H1 (cell line): ENCODE results near the gene HERC4. TPM values are rescaled to one million over a fixed set of nuclear protein-coding genes. Genes with fewer than 3 reads are reported as not detected.

Experiments
- CTCF ChIA-PET: fragments of 300-600 bp; sonication (Branson Sonifier 250); formaldehyde crosslinking; loops from one replicate; lab custom pipeline; 2021; ENCODE audit not compliant: partially characterized antibody; lab: Charles Lee
- POLR2A ChIA-PET: fragments of 300-600 bp; sonication (Branson Sonifier 250); formaldehyde crosslinking; loops from one replicate; lab custom pipeline; 2021; ENCODE audit warnings: inconsistent platforms; ENCODE audit not compliant: partially characterized antibody; lab: Charles Lee
- DNase-seq, 2 experiments: peaks; one replicate each; pipeline versions ENCODE4 v3.0.0 to v3.0.0-alpha.2; 2010 to 2022; ENCODE audit warnings: low spot score in 2 of 2, low read depth in 1 of 2, mixed read lengths in 1 of 2
- FAIRE-seq: peaks from 2 replicates; lab custom pipeline; 2011; peaks lifted over from hg19 to GRCh38; lab: Jason Lieb, UNC
- H2AFZ ChIP-seq: 2 replicates; pipeline ENCODE4 v1.8.1; 2012; ENCODE audit warnings: low read length, inconsistent platforms
- H2AK5ac ChIP-seq: 2 replicates; pipeline ENCODE4 v1.6.1; 2013; ENCODE audit warnings: low read depth, low read length
- H2BK120ac ChIP-seq: replicated peaks from 2 replicates; pipeline ENCODE3; 2013; ENCODE audit warnings: low read depth, low read length, inconsistent platforms
- H2BK12ac ChIP-seq: 2 replicates; pipeline ENCODE4 v1.6.1; 2013; ENCODE audit warnings: low read depth, low read length
- H2BK15ac ChIP-seq: 2 replicates; pipeline ENCODE4 v1.6.1; 2013; ENCODE audit warnings: low read length
- H2BK20ac ChIP-seq: 2 replicates; pipeline ENCODE4 v1.6.1; 2013; ENCODE audit warnings: low read length
- H2BK5ac ChIP-seq: 2 replicates; pipeline ENCODE4 v1.6.1; 2013; ENCODE audit warnings: low read depth, low read length
- H3K14ac ChIP-seq: 2 replicates; pipeline ENCODE4 v1.6.1; 2013; ENCODE audit warnings: inconsistent platforms; ENCODE audit not compliant: insufficient read length
- H3K18ac ChIP-seq: 2 replicates; pipeline ENCODE4 v1.6.1; 2013; ENCODE audit warnings: low read length; ENCODE audit errors: extremely low read depth
- H3K23ac ChIP-seq: 2 replicates; pipeline ENCODE4 v1.6.1; 2013; ENCODE audit warnings: inconsistent platforms; ENCODE audit not compliant: insufficient read length
- H3K23me2 ChIP-seq: 2 replicates; pipeline ENCODE4 v1.6.1; 2013; ENCODE audit warnings: low read depth, low read length
- H3K27ac ChIP-seq: 2 replicates; pipeline ENCODE4 v1.6.1; 2011; ENCODE audit warnings: low read depth, low read length, inconsistent platforms
- H3K27me3 ChIP-seq, 4 experiments: replicated peaks in 1 of 4; 1 replicate in 1 of 4; 2 replicates in 3 of 4; pipeline versions ENCODE4 v1.6.1 to v1.8.1; 2011 to 2013; ENCODE audit warnings: low read length in 3 of 4, mild to moderate bottlenecking in 3 of 4, inconsistent platforms in 2 of 4, mixed read lengths in 2 of 4, moderate library complexity in 1 of 4; ENCODE audit not compliant: control insufficient read depth in 3 of 4, insufficient read depth in 3 of 4; ENCODE audit errors: extremely low read depth in 1 of 4
- H3K36me3 ChIP-seq, 4 experiments: 2 replicates each; pipeline versions ENCODE4 v1.6.1 to v1.8.1; 2011 to 2013; ENCODE audit warnings: mild to moderate bottlenecking in 4 of 4, low read length in 3 of 4, moderate library complexity in 2 of 4, control low read depth in 1 of 4, inconsistent platforms in 1 of 4; ENCODE audit not compliant: insufficient read depth in 4 of 4, control insufficient read depth in 2 of 4
- H3K4ac ChIP-seq: replicated peaks from 2 replicates; pipeline ENCODE3; 2013; ENCODE audit warnings: low read length, low read depth, mixed read lengths, inconsistent platforms; ENCODE audit not compliant: insufficient read length
- H3K4me1 ChIP-seq, 4 experiments: replicated peaks in 1 of 4; 1 replicate in 1 of 4; 2 replicates in 3 of 4; pipeline versions ENCODE4 v1.6.1 to v1.8.1; 2011 to 2013; ENCODE audit warnings: low read length in 3 of 4, inconsistent platforms in 2 of 4, mixed read lengths in 1 of 4; ENCODE audit not compliant: insufficient read depth in 4 of 4, control insufficient read depth in 3 of 4
- H3K4me2 ChIP-seq, 2 experiments: 2 replicates each; pipeline versions ENCODE4 v1.6.1 to v1.8.1; 2011 to 2013; ENCODE audit warnings: low read depth in 2 of 2, low read length in 2 of 2, control low read depth in 1 of 2, inconsistent platforms in 1 of 2, mild to moderate bottlenecking in 1 of 2; ENCODE audit not compliant: insufficient read depth in 1 of 2
- H3K4me3 ChIP-seq, 4 experiments: fragments of 200-600, 300-600 bp in 1 of 4; sonication (generic), shearing (Covaris generic), sonication (Bioruptor Twin) in 1 of 4; 2 replicates each; pipeline versions ENCODE4 v1.5.1 to v1.8.1; 2011 to 2016; ENCODE audit warnings: low read length in 4 of 4, low read depth in 3 of 4, control low read depth in 2 of 4, inconsistent platforms in 2 of 4, mild to moderate bottlenecking in 2 of 4, mixed read lengths in 1 of 4, moderate library complexity in 1 of 4; ENCODE audit not compliant: insufficient read depth in 2 of 4; ENCODE audit errors: extremely low read depth in 1 of 4
- H3K56ac ChIP-seq: replicated peaks from 2 replicates; pipeline ENCODE3; 2013; ENCODE audit warnings: low read depth, mild to moderate bottlenecking, mixed read lengths, low read length, inconsistent platforms; ENCODE audit not compliant: insufficient read length
- H3K79me1 ChIP-seq: 2 replicates; pipeline ENCODE4 v1.6.1; 2013; ENCODE audit warnings: low read depth, low read length, control low read depth
- H3K79me2 ChIP-seq, 2 experiments: 2 replicates each; pipeline versions ENCODE4 v1.6.1 to v1.8.1; 2012 to 2013; ENCODE audit warnings: low read length in 2 of 2, mild to moderate bottlenecking in 2 of 2, inconsistent platforms in 1 of 2; ENCODE audit not compliant: insufficient read depth in 2 of 2, control insufficient read depth in 1 of 2
- H3K9ac ChIP-seq, 4 experiments: replicated peaks in 1 of 4; 1 replicate in 1 of 4; 2 replicates in 3 of 4; pipeline versions ENCODE4 v1.6.1 to v1.8.1; 2011 to 2013; ENCODE audit warnings: low read depth in 3 of 4, low read length in 3 of 4, control low read depth in 2 of 4, mild to moderate bottlenecking in 2 of 4, moderate library complexity in 2 of 4, inconsistent platforms in 1 of 4; ENCODE audit errors: extremely low read depth in 1 of 4
- H3K9me3 ChIP-seq, 2 experiments: 2 replicates each; pipeline versions ENCODE4 v1.6.1 to v1.8.1; 2012 to 2013; ENCODE audit warnings: mild to moderate bottlenecking in 2 of 2, moderate library complexity in 2 of 2, control low read depth in 1 of 2, inconsistent platforms in 1 of 2, low read depth in 1 of 2, low read length in 1 of 2, mixed read lengths in 1 of 2; ENCODE audit not compliant: insufficient read depth in 2 of 2
- H4K20me1 ChIP-seq, 2 experiments: replicated peaks in 1 of 2; 2 replicates each; pipeline versions ENCODE3 to v1.8.1; 2011 to 2013; ENCODE audit warnings: inconsistent platforms in 2 of 2, low read length in 2 of 2, mild to moderate bottlenecking in 1 of 2; ENCODE audit not compliant: insufficient read depth in 2 of 2, control insufficient read depth in 1 of 2
- H4K5ac ChIP-seq: 2 replicates; pipeline ENCODE4 v1.6.1; 2013; ENCODE audit warnings: low read length, low read depth, mixed read lengths, inconsistent platforms; ENCODE audit not compliant: insufficient read length
- H4K8ac ChIP-seq: 2 replicates; pipeline ENCODE4 v1.8.0; 2013; ENCODE audit warnings: mild to moderate bottlenecking, moderate library complexity, low read length, inconsistent platforms; ENCODE audit not compliant: insufficient read depth; ENCODE audit errors: extremely low read depth
- H4K91ac ChIP-seq: replicated peaks from 2 replicates; pipeline ENCODE3; 2013; ENCODE audit warnings: low read length, mixed read lengths, inconsistent platforms; ENCODE audit not compliant: insufficient read length
- ATF3 ChIP-seq: IDR thresholded peaks from 2 replicates; pipeline ENCODE4 v1.6.1; 2011; ENCODE audit warnings: low read depth, mild to moderate bottlenecking, low read length; ENCODE audit not compliant: insufficient read depth
- CTCF ChIP-seq, 3 experiments: IDR thresholded peaks; 1 replicate in 2 of 3; 2 replicates in 1 of 3; pipeline versions ENCODE4 v1.5.1 to v1.6.1; 2011; ENCODE audit warnings: low read length in 3 of 3, mild to moderate bottlenecking in 3 of 3, inconsistent platforms in 2 of 3, low read depth in 1 of 3, moderate library complexity in 1 of 3; ENCODE audit not compliant: insufficient read depth in 1 of 3; ENCODE audit errors: control extremely low read depth in 1 of 3
- EGR1 ChIP-seq: IDR thresholded peaks from 2 replicates; pipeline ENCODE4 v1.6.1; 2011; ENCODE audit warnings: low read depth, low read length, borderline replicate concordance
- FOSL1 ChIP-seq: IDR thresholded peaks from 2 replicates; pipeline ENCODE4 v1.6.1; 2011; ENCODE audit warnings: mild to moderate bottlenecking, low read depth, low read length, moderate library complexity; ENCODE audit not compliant: insufficient read depth
- GTF2F1 ChIP-seq: IDR thresholded peaks from 2 replicates; pipeline ENCODE4 v1.6.1; 2012; ENCODE audit warnings: low read depth, low read length, improper control_type of control experiment, borderline replicate concordance
- HDAC2 ChIP-seq, 2 experiments: fragments of 300-600 bp in 1 of 2; sonication (generic) in 1 of 2; IDR thresholded peaks; 2 replicates each; pipeline ENCODE4 v1.6.1; 2011 to 2012; ENCODE audit warnings: low read depth in 2 of 2, low read length in 2 of 2, mild to moderate bottlenecking in 2 of 2, moderate library complexity in 2 of 2, borderline replicate concordance in 1 of 2, inconsistent platforms in 1 of 2
- RAD21 ChIP-seq, 2 experiments: IDR thresholded peaks in 1 of 2; conservative IDR thresholded peaks in 1 of 2; 2 replicates each; pipeline ENCODE4 v1.6.1; 2011; ENCODE audit warnings: low read depth in 2 of 2, low read length in 2 of 2, improper control_type of control experiment in 1 of 2, inconsistent platforms in 1 of 2, mild to moderate bottlenecking in 1 of 2, moderate library complexity in 1 of 2
- SUZ12 ChIP-seq: fragments of 200-600 bp; sonication (generic); IDR thresholded peaks from 2 replicates; pipeline ENCODE4 v1.6.1; 2012; ENCODE audit warnings: mild to moderate bottlenecking, inconsistent platforms, low read length, moderate library complexity, mixed read lengths
- ZNF274 ChIP-seq: IDR thresholded peaks from 2 replicates; pipeline ENCODE4 v1.7.0; 2012; ENCODE audit warnings: low read length, borderline replicate concordance; ENCODE audit errors: extremely low read depth
- WGBS, 2 experiments: shearing (Covaris generic) in 1 of 2; methylation state at CpG; one replicate each; pipeline versions ENCODE4 v1.1.6 to v1.1.7; 2013 to 2015; ENCODE audit warnings: low lambda C conversion rate in 2 of 2, mixed read lengths in 2 of 2, inconsistent platforms in 1 of 2, low coverage in 1 of 2, missing lambda C conversion rate in 1 of 2; ENCODE audit not compliant: insufficient replicate concordance in 2 of 2, insufficient coverage in 1 of 2, insufficient read length in 1 of 2; ENCODE audit errors: extremely low coverage in 1 of 2, missing lambda C conversion rate in 1 of 2; 5-methylcytosine and 5-hydroxymethylcytosine counted together
- polyA plus RNA-seq, 7 experiments: library from polyadenylated mRNA; depleted of rRNA in 3 of 7; stranded (reverse) in 5 of 7; unstranded in 2 of 7; fragments of >200 nt in 5 of 7; fragments of 200-250 nt in 2 of 7; gene quantifications; 1 replicate in 5 of 7; 2 replicates in 1 of 7; 4 replicates in 1 of 7; pipeline versions ENCODE4 v1.2.1 to v1.2.3, GENCODE V29; 2011 to 2013; ENCODE audit warnings: missing spikeins in 2 of 7, mixed read lengths in 2 of 7
- total RNA-seq: library from RNA; stranded (reverse); fragmentation: NEBNext Ultra II Directional; extraction: Animal tissue kit (Norgen Biotek cat#: 25700); gene quantifications from 2 replicates; pipeline ENCODE4 v1.2.1, GENCODE V29; 2021

The HERC4 gene
- total and polyA plus RNA-seq, 2 of the 8 experiments (the other 6 are each of a cell fraction or from before 2014, with no cell fraction given), result 7.5 to 44.0 TPM

- H4K91ac ChIP-seq, result no peak overlapping the region
- no peak overlapping the region for H3K23ac ChIP-seq
- H3K4ac ChIP-seq, result no peak overlapping the region
- H3K79me1 ChIP-seq, result peaks cover 3% of the 10 kb centered on the region
- peaks cover 0 to 46% (median 2%) of the 10 kb centered on the region in 4 experiments; a peak in 4 of 8 replicates for H3K36me3 ChIP-seq
- no peak overlapping the region for H2AFZ ChIP-seq
- FAIRE-seq, result no peak
- no peak overlapping the region for H2BK12ac ChIP-seq
- H2BK5ac ChIP-seq, result no peak overlapping the region
- no peak overlapping the region for H3K18ac ChIP-seq
- no peak overlapping the region for H3K4me3 ChIP-seq
- no peak overlapping the region for H2BK20ac ChIP-seq
- H2BK120ac ChIP-seq, result no peak overlapping the region
- no peaks in the 10 kb centered on the region for H3K27me3 ChIP-seq
- H3K79me2 ChIP-seq, result peaks cover 0 to 49% of the 10 kb centered on the region in 2 experiments; a peak in 3 of 4 replicates
- no peak overlapping the region for H3K27ac ChIP-seq
- H4K8ac ChIP-seq, result no peak overlapping the region
- H4K20me1 ChIP-seq, result peaks cover 0 to 3% of the 10 kb centered on the region in 2 experiments
- H3K56ac ChIP-seq, result no peak overlapping the region
- no peaks in the 10 kb centered on the region for H3K9me3 ChIP-seq
- no peak for DNase-seq
- H3K14ac ChIP-seq, result no peak overlapping the region
- H3K9ac ChIP-seq, result no peak overlapping the region
- no peaks in the 10 kb centered on the region for H3K23me2 ChIP-seq
- no peak overlapping the region for H3K4me2 ChIP-seq
- POLR2A ChIA-PET, result interaction anchor here (0.8 kb wide), 1 partner anchor 11 kb away, joined by 3 read pairs; no protein-coding TSS in a partner anchor
- CTCF ChIA-PET, result interaction anchor here (0.8 to 1.5 kb wide), 6 partner anchors 7 to 280 kb away, joined by 3 to 8 read pairs (median 3); no protein-coding TSS in a partner anchor
- H4K5ac ChIP-seq, result no peak overlapping the region
- WGBS, 2 experiments, result 87 to 100% methylated on average over 1 to 3 of the region's 3 CpGs
- H3K4me1 ChIP-seq, result peaks cover 0 to 3% (median 0%) of the 10 kb centered on the region in 4 experiments; a peak in 1 of 7 replicates
- no peak overlapping the region for H2AK5ac ChIP-seq
- no peak overlapping the region for H2BK15ac ChIP-seq
- TF ChIP-seq FOSL1 (no peak), GTF2F1 (no peak), CTCF (IDR thresholded peaks at IDR 0.05; ENCODE audit: control extremely low read depth in 1 of 3, insufficient read depth in 1 of 3, low read depth in 1 of 3, low read length in 3 of 3) (no peak), SUZ12 (no peak), RAD21 (IDR thresholded peaks at IDR 0.05 in 1 of 2, conservative IDR thresholded peaks at IDR 0.05 in 1 of 2; ENCODE audit: low read depth in 2 of 2, low read length in 2 of 2) (no peak), ATF3 (no peak), ZNF274 (no peak), HDAC2 (IDR thresholded peaks at IDR 0.05; ENCODE audit: borderline replicate concordance in 1 of 2, low read depth in 2 of 2, low read length in 2 of 2) (no peak), EGR1 (no peak)
Observed at GRCh38 chr10:68067508-68067907, 7.6 kb downstream of the HERC4 start.
